Keratinocyte (primary cell): ENCODE measurements around the gene AGO1. TPM values are rescaled to one million over a fixed set of nuclear protein-coding genes. Genes with fewer than 3 reads are reported as not detected.

Experiments
- DNase-seq: peaks from one replicate; pipeline ENCODE4 v3.0.0-alpha.2; 2011; ENCODE audit warnings: low read depth, missing footprints, low spot score
- FAIRE-seq: peaks from 2 replicates; lab custom pipeline; 2011; peaks lifted over from hg19 to GRCh38; lab: Jason Lieb, UNC
- H2AFZ ChIP-seq: 2 replicates; pipeline ENCODE4 v1.6.0; 2012; ENCODE audit warnings: low read length, control low read depth, inconsistent platforms; ENCODE audit not compliant: control insufficient read depth
- H3K27ac ChIP-seq: 2 replicates; pipeline ENCODE4 v1.5.1; 2011; ENCODE audit warnings: low read length; ENCODE audit not compliant: control insufficient read depth, insufficient read depth
- H3K27me3 ChIP-seq: 3 replicates; pipeline ENCODE4 v1.6.0; 2011; ENCODE audit warnings: low read length; ENCODE audit not compliant: control insufficient read depth, insufficient read depth; ENCODE audit errors: extremely low read depth
- H3K36me3 ChIP-seq, 2 experiments: 2 replicates in 1 of 2; 3 replicates in 1 of 2; pipeline ENCODE4 v1.5.1; 2011; ENCODE audit warnings: low read length in 2 of 2, mild to moderate bottlenecking in 1 of 2; ENCODE audit not compliant: control insufficient read depth in 2 of 2, insufficient read depth in 2 of 2; ENCODE audit errors: extremely low read depth in 1 of 2
- H3K4me1 ChIP-seq: 3 replicates; pipeline ENCODE4 v1.5.1; 2011; ENCODE audit warnings: low read length; ENCODE audit not compliant: control insufficient read depth, insufficient read depth; ENCODE audit errors: extremely low read depth
- H3K4me2 ChIP-seq: 3 replicates; pipeline ENCODE4 v1.6.0; 2011; ENCODE audit warnings: low read depth, low read length; ENCODE audit not compliant: control insufficient read depth, insufficient read depth; ENCODE audit errors: extremely low read depth
- H3K4me3 ChIP-seq, 3 experiments: fragments of 200-600 bp in 1 of 3; sonication (generic) in 1 of 3; 2 replicates in 2 of 3; 3 replicates in 1 of 3; pipeline ENCODE4 v1.5.1; 2011 to 2016; ENCODE audit warnings: low read length in 3 of 3, mild to moderate bottlenecking in 3 of 3, control low read depth in 2 of 3, inconsistent platforms in 1 of 3, low read depth in 1 of 3, mixed read lengths in 1 of 3, mixed run types in 1 of 3, moderate library complexity in 1 of 3; ENCODE audit not compliant: control insufficient read depth in 2 of 3, insufficient read depth in 2 of 3; ENCODE audit errors: extremely low read depth in 1 of 3
- H3K79me2 ChIP-seq: 2 replicates; pipeline ENCODE4 v1.6.0; 2012; ENCODE audit warnings: low read length; ENCODE audit not compliant: control insufficient read depth, insufficient read depth
- H3K9ac ChIP-seq: 3 replicates; pipeline ENCODE4 v1.6.0; 2011; ENCODE audit warnings: low read length; ENCODE audit not compliant: control insufficient read depth, insufficient read depth; ENCODE audit errors: extremely low read depth
- H3K9me1 ChIP-seq: 3 replicates; pipeline ENCODE4 v1.6.0; 2011; ENCODE audit warnings: low read length; ENCODE audit not compliant: control insufficient read depth, insufficient read depth; ENCODE audit errors: extremely low read depth
- H3K9me3 ChIP-seq: 2 replicates; pipeline ENCODE4 v1.5.1; 2012; ENCODE audit warnings: low read depth, low read length; ENCODE audit not compliant: control insufficient read depth
- H4K20me1 ChIP-seq: 3 replicates; pipeline ENCODE4 v1.6.0; 2011; ENCODE audit warnings: low read length; ENCODE audit not compliant: control insufficient read depth, insufficient read depth; ENCODE audit errors: extremely low read depth
- EZH2 ChIP-seq: IDR thresholded peaks from one replicate; pipeline ENCODE4 v1.6.1; 2012; ENCODE audit warnings: inconsistent platforms, mild to moderate bottlenecking, low read length, moderate library complexity
- dilution Hi-C: fragments of 300-500 bp; cut with MboI; formaldehyde crosslinking; loops from one replicate; pipeline ENCODE4 v1.7.0; 2020; ENCODE audit warnings: low sequenced_read_pairs; ENCODE audit not compliant: extremely low pct_ligation_motif_present
- polyA plus RNA-seq, 5 experiments: library from polyadenylated mRNA; depleted of rRNA in 3 of 5; stranded (reverse) in 3 of 5; stranded (forward) in 1 of 5; unstranded in 1 of 5; fragments of >200 nt; gene quantifications; 1 replicate in 1 of 5; 2 replicates in 3 of 5; 3 replicates in 1 of 5; pipeline versions ENCODE4 v1.2.1 to v1.2.3, GENCODE V29; 2011 to 2012; ENCODE audit warnings: missing spikeins in 2 of 5, low read depth in 1 of 5, low replicate concordance in 1 of 5
- TF ChIP-seq, protein P1 (sequence below), 3 experiments: IDR thresholded peaks in 1 of 3; conservative IDR thresholded peaks in 1 of 3; optimal IDR thresholded peaks in 1 of 3; 2 replicates in 2 of 3; 3 replicates in 1 of 3; pipeline versions ENCODE3 to v1.5.1; 2011; ENCODE audit warnings: low read length in 3 of 3, mild to moderate bottlenecking in 3 of 3, moderate library complexity in 2 of 3, control low read depth in 1 of 3, inconsistent platforms in 1 of 3; ENCODE audit not compliant: insufficient read depth in 2 of 3; ENCODE audit errors: extremely low read depth in 1 of 3

The AGO1 gene
- polyA plus RNA-seq, 1 donor (not counting 4 experiments of a cell fraction or from before 2014, with no cell fraction given): 5.7 TPM

DNA sequence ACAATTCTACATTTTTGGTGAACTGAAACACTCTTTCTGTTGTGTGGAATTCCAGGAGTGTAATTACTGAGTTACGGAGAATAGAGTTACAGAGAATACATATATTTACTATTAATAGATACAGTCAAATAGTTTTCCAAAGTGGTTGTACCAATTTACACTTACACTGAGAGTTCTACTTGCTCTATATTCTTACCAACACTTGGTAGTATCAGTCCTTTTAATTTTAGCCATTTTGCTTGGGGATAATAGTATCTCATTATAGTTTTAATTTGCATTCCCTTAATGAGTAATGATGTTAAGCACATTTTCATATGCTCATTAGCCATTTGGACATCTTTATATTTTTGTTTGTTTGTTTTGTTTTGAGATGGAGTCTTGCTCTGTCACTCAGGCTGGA, 46.3 kb upstream of the AGO1 start:
- Histone ChIP-seq H3K9me1 (no peaks in the 10 kb centered on the region), H3K27ac (no peak overlapping the region), H3K4me3 (no peak overlapping the region), H3K9ac (no peak overlapping the region), H3K27me3 (no peaks in the 10 kb centered on the region), H4K20me1 (no peaks in the 10 kb centered on the region), H3K4me2 (no peak overlapping the region), H3K36me3 (peaks cover 3 to 5% of the 10 kb centered on the region in 2 experiments), H2AFZ (no peak overlapping the region), H3K4me1 (peaks cover 7% of the 10 kb centered on the region), H3K9me3 (no peaks in the 10 kb centered on the region), H3K79me2 (no peaks in the 10 kb centered on the region)
- dilution Hi-C loops: no loop called here
- no peak for DNase-seq
- FAIRE-seq: no peak
- TF ChIP-seq, protein P1, sequence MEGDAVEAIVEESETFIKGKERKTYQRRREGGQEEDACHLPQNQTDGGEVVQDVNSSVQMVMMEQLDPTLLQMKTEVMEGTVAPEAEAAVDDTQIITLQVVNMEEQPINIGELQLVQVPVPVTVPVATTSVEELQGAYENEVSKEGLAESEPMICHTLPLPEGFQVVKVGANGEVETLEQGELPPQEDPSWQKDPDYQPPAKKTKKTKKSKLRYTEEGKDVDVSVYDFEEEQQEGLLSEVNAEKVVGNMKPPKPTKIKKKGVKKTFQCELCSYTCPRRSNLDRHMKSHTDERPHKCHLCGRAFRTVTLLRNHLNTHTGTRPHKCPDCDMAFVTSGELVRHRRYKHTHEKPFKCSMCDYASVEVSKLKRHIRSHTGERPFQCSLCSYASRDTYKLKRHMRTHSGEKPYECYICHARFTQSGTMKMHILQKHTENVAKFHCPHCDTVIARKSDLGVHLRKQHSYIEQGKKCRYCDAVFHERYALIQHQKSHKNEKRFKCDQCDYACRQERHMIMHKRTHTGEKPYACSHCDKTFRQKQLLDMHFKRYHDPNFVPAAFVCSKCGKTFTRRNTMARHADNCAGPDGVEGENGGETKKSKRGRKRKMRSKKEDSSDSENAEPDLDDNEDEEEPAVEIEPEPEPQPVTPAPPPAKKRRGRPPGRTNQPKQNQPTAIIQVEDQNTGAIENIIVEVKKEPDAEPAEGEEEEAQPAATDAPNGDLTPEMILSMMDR (optimal IDR thresholded peaks at IDR 0.05 in 1 of 3, IDR thresholded peaks at IDR 0.05 in 1 of 3, conservative IDR thresholded peaks at IDR 0.05 in 1 of 3; ENCODE audit: extremely low read depth in 1 of 3, insufficient read depth in 2 of 3, low read length in 3 of 3): no peak
- no peak for TF ChIP-seq EZH2

DNA sequence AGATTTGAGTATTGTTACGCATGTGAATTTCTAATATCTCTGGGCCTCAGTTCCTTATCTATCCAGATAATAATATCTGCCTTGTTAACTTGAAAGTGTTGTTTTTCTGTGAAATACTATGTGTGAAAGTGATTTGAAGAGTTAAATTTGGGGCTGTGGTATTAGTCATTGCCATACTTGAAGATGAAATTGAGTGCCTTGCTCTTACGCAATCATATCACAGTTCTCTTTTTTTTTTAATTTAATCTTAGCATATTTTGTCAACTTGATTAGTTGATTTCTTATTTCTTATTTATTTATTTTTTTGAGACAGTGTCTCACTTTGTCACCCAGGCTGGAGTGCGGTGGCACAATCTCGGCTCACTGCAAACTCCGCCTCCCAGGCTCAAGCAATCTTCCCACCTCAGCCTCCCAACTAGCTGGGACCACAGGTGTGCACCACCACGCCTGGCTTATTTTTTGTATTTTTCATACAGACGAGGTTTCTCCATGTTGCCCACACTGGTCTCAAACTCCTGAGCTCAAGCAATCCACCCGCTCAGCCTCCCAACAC, 44.2 kb upstream of the AGO1 start:
- FAIRE-seq (no peak), DNase-seq (no peak)
- H3K4me3 ChIP-seq: no peak overlapping the region

More for the DNA sequence above, 44.2 kb upstream of the AGO1 start:
- Histone ChIP-seq H3K9me1 (no peaks in the 10 kb centered on the region), H4K20me1 (no peaks in the 10 kb centered on the region), H3K36me3 (peaks cover 4 to 5% of the 10 kb centered on the region in 2 experiments), H3K27ac (no peak overlapping the region), H3K27me3 (no peaks in the 10 kb centered on the region), H3K4me2 (no peak overlapping the region), H3K4me1 (peaks cover 7% of the 10 kb centered on the region), H3K9ac (no peak overlapping the region), H2AFZ (no peak overlapping the region), H3K9me3 (no peaks in the 10 kb centered on the region), H3K79me2 (no peaks in the 10 kb centered on the region)
- TF ChIP-seq, protein P1 (optimal IDR thresholded peaks at IDR 0.05 in 1 of 3, IDR thresholded peaks at IDR 0.05 in 1 of 3, conservative IDR thresholded peaks at IDR 0.05 in 1 of 3; ENCODE audit: extremely low read depth in 1 of 3, insufficient read depth in 2 of 3, low read length in 3 of 3): no peak
- no peak for TF ChIP-seq EZH2
- dilution Hi-C loops: no loop called here
